SKM-1 treated with dmso at 0.1 percent for 144 hours (cell line): ENCODE results near the gene TOLLIP.
A peak's percentile ranks its signal among the peaks of the same experiment; 100 is the strongest.
"Not testable (repeated sequence)": the region's sequence is repeated elsewhere in the genome, so short reads cannot be mapped to it uniquely, and the experiment has no call there.

Experiments
- DNase-seq: peaks from one replicate; lab custom pipeline; 2025; ENCODE audit not compliant: unreplicated experiment; lab: John Stamatoyannopoulos, UW

TOLLIP gene

GRCh38 chr11:1309498-1310317 is at the start of gene TOLLIP:
TOLLIP (minus strand) TSS chr11:1309632; CDS start chr11:1309498, 134 bp downstream.
- DNase-seq: peak; percentile 84

- DNase-seq: not testable (repeated sequence)
These were observed 49.5 kb upstream of the TOLLIP start for GRCh38 chr11:1358931-1359330.

- no peak for DNase-seq
These were observed 48.9 kb upstream of the TOLLIP start for GRCh38 chr11:1358286-1358685.

GRCh38 chr11:1356478-1356960 is 47.1 kb upstream of the TOLLIP start:
- no peak for DNase-seq

GRCh38 chr11:1356007-1356435 is 46.6 kb upstream of the TOLLIP start:
- no peak for DNase-seq

- no peak for DNase-seq
These were observed 44.9 kb upstream of the TOLLIP start for GRCh38 chr11:1354125-1354938.

- no peak for DNase-seq
These were observed 44.1 kb upstream of the TOLLIP start for GRCh38 chr11:1353383-1354124.

GRCh38 chr11:1352696-1353382 is 43.4 kb upstream of the TOLLIP start:
- DNase-seq: no peak

GRCh38 chr11:1351278-1351937 is 42.0 kb upstream of the TOLLIP start:
- DNase-seq: no peak

GRCh38 chr11:1350086-1350725 is 40.8 kb upstream of the TOLLIP start:
- DNase-seq: no peak

- DNase-seq: no peak
These were observed 40.1 kb upstream of the TOLLIP start for GRCh38 chr11:1349327-1350041.

GRCh38 chr11:1348796-1349326 is 39.4 kb upstream of the TOLLIP start:
- no peak for DNase-seq

- DNase-seq: no peak
These were observed 38.8 kb upstream of the TOLLIP start for GRCh38 chr11:1348146-1348795.

- DNase-seq: not testable (repeated sequence)
These were observed 38.1 kb upstream of the TOLLIP start for GRCh38 chr11:1347411-1347999.

GRCh38 chr11:1346669-1347390 is 37.4 kb upstream of the TOLLIP start:
- DNase-seq: no peak

- DNase-seq: no peak
These were observed 36.5 kb upstream of the TOLLIP start for GRCh38 chr11:1345737-1346513.
